ENCODE results near the gene ZC3H7B.

GRCh38 chr22:41356430-41357028 is 55.2 kb downstream of the ZC3H7B start:
- TF ChIP-seq EZH2phosphoT487 (IDR thresholded peaks at IDR 0.05; ENCODE audit: borderline replicate concordance, low read length) (no peak), CTCF (IDR thresholded peaks at IDR 0.05; ENCODE audit: low read depth, low read length, poor library complexity, severe bottlenecking) (no peak)

All from DOHH2 (cell line).